GM13976 (cell line): ENCODE results near the gene EIF4G3.

ENCODE experiments used
- DNase-seq: peaks from one replicate; pipeline ENCODE4 v3.0.0; 2012; ENCODE audit warnings: low spot score
- in situ Hi-C: fragments of 300-500 bp; cut with MboI; formaldehyde crosslinking; loops from one replicate; pipeline ENCODE4 v1.12.0; 2022; ENCODE audit warnings: low sequenced_read_pairs, mixed read lengths, inconsistent platforms; ENCODE audit not compliant: unreplicated experiment
- TF ChIP-seq, protein P1 (sequence below): IDR thresholded peaks from 2 replicates; pipeline ENCODE4 v1.5.1; 2012; ENCODE audit warnings: borderline replicate concordance, mild to moderate bottlenecking; ENCODE audit not compliant: insufficient read depth; ENCODE audit errors: extremely low read depth, missing control alignments, control extremely low read depth

EIF4G3 gene

DNA sequence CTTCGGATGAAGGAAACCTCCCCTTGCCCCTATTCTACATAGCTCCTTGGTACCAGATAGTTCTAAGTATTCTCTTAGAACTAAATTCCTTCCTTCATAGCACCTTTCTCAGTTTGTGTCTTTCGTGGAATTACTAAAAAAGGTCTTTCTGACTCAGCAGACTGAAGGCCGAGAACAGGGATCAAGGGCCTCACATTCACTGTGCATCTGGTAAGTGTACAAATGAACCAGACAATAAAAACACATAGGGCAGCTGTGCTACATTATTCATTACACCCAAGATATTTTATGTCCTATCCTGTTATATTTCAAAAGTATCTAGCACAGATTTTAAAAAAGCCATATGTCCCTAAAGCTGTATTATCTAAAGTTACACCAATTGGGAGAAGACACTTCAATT lies 326.7 kb downstream of the EIF4G3 start:
- DNase-seq: no peak
- TF ChIP-seq, protein P1, sequence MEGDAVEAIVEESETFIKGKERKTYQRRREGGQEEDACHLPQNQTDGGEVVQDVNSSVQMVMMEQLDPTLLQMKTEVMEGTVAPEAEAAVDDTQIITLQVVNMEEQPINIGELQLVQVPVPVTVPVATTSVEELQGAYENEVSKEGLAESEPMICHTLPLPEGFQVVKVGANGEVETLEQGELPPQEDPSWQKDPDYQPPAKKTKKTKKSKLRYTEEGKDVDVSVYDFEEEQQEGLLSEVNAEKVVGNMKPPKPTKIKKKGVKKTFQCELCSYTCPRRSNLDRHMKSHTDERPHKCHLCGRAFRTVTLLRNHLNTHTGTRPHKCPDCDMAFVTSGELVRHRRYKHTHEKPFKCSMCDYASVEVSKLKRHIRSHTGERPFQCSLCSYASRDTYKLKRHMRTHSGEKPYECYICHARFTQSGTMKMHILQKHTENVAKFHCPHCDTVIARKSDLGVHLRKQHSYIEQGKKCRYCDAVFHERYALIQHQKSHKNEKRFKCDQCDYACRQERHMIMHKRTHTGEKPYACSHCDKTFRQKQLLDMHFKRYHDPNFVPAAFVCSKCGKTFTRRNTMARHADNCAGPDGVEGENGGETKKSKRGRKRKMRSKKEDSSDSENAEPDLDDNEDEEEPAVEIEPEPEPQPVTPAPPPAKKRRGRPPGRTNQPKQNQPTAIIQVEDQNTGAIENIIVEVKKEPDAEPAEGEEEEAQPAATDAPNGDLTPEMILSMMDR: no peak
- in situ Hi-C loops: no loop called here

DNA sequence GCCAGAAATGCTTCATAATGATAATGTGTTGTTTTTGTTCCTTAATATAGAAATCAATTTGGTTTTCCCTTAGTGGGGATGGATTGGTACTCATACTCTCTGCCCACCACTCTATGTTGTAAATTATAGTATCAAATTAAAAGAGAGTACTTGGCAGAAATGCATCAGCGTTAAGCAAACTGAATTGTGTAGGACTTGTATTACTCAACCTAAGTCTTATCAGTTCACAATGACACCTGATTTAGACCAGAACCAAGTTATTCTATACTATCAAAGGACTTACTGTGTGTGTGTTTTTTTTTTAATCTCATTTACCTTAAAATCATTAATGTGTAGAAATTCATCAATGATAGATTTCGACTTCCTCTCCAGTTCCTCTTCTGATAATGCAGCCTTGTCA lies 327.6 kb downstream of the EIF4G3 start:
- TF ChIP-seq, protein P1: no peak
- in situ Hi-C loops: no loop called here
- DNase-seq: no peak

- no peak for DNase-seq
- TF ChIP-seq, protein P1: no peak
- in situ Hi-C loops: no loop called here
These were observed 328.5 kb downstream of the EIF4G3 start for GRCh38 chr1:20848162-20848561.

GRCh38 chr1:20847611-20848080 lies 329.1 kb downstream of the EIF4G3 start:
- in situ Hi-C loops: no loop called here
- TF ChIP-seq, protein P1: no peak

DNA sequence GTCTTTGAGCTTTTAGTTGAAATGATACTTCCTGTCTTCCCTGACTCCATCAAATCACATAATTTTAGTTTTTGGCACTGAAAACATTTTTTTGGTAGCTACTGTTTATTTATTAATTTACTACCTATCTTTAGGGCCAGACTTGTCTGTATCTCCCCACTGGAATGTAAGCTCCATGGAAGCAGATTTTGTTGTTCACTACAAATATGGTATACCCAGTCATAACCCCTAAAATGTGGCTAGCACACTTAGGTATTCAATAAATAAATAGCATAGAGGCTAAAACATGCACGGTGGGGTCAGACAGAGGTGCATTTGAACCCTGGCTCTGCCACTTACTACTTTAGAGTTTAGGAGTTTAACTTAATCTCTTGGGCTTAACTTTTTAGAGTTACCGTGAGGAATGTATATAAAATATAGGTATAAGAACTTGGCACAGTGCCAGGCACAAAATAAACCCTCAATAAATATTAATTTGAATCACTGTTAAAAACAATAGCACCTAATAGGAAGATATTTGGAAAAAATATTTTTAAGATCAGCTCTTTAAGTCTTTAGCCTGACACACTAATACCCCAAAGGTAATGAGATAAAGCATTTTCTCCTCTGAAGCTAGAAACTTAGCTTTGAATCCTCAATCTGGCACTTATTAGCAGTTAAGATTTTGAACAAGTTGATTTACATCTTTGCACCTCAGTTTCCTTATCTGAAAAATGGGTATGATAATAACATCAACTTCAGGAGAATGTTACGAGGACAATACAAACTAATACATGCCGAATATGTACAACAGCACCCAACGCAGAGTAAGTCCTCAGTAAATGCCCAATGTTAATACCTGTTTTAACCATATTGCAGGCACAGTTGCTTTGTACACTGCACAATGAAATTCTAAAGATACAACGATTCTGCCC lies 330.0 kb downstream of the EIF4G3 start:
- DNase-seq: no peak
- in situ Hi-C loops: no loop called here
- TF ChIP-seq, protein P1: no peak

More at GRCh38 chr1:20847611-20848080, 329.1 kb downstream of the EIF4G3 start:
- DNase-seq: no peak

DNA sequence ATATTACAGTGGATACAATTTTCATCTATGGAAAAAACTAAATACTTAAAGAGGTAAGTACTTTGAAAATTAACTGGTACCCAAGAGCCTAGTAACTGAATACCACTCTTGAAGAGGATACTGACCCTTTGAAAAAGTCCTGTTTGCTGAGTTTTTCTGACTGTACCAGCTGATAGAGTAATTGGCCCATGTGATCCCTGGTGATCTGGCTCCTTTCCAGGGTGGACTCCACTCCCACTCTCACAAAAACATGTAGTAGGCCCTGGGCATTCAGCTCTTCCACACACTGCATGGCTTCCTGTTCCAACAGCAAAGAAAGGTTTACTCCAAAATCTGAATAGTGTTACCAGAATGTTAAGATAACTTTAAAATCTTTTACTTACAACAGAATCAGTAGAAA lies 336.0 kb downstream of the EIF4G3 start:
- TF ChIP-seq, protein P1: no peak
- DNase-seq: no peak
- in situ Hi-C loops: no loop called here
